OCI-M1 (cell line): ENCODE measurements around the gene DND1.
"Not testable (repeated sequence)": the region's sequence is repeated elsewhere in the genome, so short reads cannot be mapped to it uniquely, and the experiment has no call there.

Source experiments
- DNase-seq: peaks from one replicate; lab custom pipeline; 2025; lab: John Stamatoyannopoulos, UW

DND1 gene

DNA sequence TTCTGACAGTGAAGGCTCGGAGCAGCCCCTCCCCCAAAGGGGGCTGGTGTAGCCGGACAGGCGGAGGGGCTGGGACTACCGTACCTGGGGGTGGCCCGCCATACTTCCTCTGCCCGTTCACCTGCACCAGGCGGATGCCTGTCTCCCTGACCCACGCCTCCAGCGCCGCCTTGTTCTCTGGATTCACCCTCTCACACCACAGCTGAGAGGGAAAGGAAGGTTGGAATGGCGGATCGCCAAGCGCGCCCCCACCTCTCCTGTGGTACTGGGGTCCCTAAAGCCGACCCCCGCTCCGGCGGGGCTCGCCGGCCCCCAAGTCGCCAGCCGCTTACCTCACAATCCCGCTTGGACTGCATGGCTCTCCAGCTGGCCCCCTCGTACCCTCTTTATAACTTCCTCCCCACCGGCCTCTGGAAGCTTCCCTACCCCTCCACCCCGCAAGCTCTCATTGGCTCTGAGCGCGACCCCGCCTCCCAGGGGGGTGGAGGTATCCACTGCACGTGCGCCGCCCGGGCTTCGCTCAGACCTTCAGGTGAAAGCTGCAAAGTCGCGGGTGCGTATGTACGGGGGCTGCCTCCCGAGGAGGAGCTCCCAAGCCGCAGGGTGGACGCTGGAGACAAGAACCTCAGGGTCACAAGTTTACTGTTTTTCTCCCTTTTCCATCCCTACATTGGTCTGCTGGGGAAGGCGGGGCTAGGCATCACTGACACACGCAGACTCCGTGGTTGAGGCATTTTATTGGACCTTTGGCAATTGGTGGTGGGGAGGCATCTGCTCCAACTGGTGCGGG, at the start of gene DND1:
Gene DND1 (minus strand): TSS at position 390 of the 790 bp plus-strand sequence. CDS start 34 bp downstream, at position 356.
- no peak for DNase-seq

DNA sequence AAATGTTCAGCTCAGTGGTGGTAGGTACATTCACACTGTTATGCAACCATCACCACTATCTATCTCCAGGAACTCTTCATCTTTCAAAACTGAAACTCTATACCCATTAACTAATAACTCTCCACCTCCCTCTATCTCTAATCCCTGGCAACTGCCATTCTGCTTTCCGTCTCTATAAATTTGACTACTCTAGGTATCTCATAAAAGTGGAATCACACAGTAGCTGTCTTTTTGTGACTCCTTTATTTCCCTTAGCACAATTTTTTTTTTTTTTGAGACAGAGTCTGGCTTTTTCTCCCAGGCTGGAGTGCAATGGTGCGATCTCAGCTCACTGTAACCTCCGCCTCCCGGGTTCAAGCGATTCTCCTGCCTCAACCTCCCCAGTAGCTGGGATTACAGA, 48.0 kb upstream of the DND1 start:
- DNase-seq, result peak; percentile 31

DNA sequence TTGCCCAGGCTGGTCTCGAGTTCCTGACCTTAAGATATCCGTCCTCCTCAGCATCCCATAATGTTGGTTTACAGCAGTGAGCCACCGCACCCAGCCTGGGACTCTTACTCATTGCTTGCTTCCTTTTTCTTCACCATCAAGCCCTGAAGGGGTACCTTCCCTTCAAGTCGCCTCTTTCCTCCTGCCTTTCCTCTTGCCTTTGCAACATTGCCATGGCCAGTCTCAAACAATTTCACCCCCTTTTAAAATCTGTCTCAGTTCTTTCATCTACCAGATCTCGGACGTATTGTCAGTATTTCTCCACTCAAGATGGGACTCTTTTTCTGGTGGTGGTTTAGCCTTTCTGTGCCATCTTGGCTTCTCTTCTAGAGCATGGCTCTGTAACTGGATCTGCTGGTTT, 47.4 kb upstream of the DND1 start:
- peak; percentile 20 for DNase-seq

DNA sequence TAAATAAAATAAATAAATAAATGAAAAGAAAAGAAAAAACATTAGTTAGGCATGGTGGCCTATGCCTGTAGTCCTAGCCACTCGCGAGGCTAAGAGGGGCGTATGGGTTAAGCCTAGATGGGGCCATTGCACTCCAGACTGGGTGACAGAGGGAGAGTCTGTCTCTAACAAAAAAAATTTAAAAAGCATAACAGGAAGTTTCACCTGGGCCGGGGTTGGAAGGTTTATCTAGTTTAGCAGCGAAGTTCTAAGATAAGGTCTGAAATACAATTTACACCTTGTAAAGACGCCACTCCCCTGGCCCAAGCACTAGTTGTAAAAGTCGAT, 44.9 kb upstream of the DND1 start:
- DNase-seq, result no peak

DNA sequence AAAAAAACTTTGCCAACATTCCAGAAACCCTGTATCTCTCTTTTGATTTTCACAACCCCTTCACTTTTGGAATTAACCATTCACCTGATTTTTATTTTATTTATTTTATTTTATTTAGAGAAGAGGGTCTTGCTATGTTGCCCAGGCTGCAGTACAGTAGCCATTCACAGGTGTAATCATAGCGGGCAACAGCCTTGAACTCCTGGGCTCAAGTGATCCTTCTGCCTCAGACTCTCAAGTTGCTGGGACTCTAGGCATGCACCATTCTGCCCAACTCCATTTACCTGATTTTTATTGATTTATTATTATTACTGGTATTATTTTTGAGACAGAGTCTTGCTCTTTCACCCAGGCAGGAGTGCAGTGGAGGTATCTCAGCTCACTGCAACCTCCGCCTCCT, 42.9 kb upstream of the DND1 start:
- DNase-seq, result not testable (repeated sequence)

DNA sequence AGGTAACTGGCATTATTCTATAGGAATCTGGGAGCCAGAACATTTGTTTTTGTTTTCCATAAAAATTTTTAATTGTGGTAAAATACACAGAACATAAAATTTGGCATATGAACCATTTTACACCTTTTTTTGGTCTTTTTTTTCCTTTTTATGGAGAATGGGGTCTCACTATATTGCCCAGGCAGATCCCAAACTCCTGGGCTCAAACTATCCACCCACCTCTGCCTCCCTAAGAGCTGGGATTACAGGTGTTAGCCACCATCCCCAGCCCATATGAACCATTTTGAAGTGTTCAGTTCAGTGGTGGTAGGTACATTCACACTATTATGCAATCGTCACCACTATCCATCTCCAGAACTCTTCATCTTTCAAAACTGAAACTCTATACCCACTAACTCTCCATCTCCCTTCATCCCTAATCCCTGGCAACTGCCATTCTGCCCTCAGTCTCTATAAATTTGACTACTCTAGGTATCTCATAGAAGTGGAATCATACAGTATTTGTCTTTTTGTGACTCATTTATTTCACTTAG, 40.3 kb upstream of the DND1 start:
- DNase-seq, result no peak

DNA sequence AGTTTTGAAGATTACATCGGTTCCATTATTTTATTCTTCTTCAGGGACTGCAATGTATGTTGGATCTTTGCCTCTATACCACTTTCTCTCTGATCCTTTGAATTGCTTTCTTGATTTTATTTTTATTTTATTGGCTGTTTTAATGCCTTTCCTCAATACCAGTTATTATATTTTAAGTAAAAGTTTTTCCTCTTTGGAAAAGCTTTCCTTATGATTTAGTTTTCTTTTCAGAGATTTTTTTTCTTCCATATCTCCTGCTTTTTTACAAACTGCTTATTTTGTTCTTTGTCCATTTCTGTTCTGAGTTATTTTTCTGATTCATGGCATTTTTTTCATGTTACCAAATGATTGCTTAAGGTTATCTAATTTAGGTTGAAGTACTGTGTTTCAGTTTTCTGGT, 38.4 kb upstream of the DND1 start:
- DNase-seq, result no peak

DNA sequence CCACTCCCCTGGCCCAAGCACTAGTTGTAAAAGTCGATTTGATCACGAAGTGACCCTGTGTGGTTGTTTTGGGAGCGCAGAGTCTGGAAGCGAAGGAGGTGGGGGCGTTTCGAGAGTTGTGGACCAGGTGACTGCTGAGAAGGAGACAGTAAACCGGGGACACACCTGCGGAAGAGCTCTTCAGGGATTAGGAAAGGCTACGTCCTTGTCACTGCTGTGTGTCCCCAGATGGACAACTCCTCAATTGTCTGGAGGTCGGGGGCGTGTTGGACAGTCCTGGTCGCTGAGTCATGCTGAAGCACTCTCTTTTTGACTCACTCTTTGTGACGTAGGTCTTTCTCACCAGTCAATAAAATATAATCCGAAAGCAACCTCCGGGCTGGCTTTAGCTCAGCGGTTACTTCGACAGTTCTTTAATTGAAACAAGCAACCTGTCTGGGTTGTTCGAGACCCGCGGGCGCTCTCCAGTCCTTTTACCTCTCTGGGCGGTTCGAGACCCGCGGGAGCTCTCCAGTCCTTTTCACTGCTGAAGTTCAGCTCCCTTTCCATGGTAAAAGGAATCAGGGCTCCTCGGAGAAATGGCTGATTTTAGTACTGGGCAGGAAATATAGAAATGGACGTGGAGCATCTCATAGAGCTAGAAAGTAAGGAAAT, 37.6 kb upstream of the DND1 start:
- DNase-seq, result peak; percentile 99

DNA sequence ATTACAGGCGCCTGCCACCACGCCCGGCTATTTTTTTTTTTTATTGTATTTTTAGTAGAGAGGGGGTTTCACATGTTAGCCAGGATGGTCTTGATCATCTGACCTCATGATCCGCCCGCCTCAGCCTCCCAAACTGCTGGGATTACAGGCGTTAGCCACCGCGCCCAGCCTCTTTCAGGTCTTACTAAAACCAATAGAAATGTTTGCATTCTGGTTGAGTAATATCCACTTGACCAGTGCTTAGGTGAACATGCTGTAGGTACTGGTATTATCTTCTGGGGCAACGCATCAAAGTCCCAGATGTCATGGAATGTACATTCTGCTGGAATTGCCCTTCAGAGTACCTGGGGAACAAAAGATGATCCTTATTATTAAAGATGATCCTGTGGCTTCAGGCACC, 35.4 kb upstream of the DND1 start:
- DNase-seq, result not testable (repeated sequence)

DNA sequence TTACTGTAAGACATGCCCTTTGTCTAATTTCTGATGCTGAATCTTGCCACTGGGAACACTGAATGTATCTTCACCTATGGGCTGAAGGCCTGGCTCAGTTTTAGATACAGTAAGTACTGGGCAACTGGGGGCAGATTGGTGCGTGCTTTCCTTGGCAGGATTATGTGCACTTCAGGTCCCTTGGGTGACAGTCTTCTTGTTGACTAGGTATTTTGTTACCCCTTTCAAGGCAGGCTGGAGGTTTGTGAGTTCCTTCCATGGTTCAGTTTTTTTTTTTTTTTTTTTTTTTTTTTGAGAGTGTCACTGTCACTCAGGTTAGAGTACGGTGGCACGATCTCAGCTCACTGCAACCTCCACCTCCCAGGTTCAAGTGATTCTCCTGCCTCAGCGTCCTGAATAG, 34.4 kb upstream of the DND1 start:
- no peak for DNase-seq

DNA sequence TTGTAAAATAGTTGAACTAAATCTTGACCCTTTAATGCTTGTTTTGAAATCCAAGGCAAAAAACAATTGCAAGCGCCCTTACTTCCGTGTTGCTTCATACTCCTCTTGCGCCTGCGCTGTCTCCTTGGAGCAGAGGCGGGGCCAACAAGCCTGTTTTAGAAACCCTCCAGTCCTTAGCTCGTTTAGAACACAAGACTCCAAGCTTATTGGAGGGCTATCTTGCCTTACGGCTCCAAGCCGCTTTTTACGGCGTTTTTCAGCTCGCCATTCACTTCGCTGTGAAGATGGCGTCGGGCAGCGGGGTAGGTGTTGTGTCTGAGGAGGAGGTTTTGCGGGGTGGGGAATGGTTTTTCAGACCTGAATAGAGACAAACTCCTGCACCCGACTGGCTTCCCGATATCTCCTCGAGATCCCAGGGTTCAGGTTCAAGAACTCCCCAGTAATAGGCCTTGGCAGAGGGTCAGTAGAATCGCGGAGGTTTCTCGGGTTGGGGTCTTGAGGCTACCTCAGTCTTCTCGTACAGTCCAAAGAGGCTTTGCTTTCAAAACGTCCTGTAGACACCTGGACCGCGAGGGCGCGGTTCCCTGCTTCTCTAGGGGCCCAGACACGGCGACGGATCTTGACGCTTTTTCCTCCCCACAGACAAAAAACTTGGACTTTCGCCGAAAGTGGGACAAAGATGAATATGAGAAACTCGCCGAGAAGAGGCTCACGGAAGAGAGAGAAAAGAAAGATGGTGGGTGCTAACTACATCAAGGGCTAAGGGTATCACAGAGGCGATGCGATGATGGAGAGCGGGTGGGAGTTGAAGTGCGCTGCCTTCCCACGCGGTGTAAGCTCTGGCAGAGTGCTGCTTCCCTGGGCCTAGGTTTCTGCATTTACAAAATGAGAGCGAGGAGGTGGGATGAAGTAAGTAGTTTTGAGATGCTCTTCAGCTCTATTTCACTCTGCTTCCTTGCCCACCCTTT, 27.1 kb upstream of the DND1 start, which contains the start of gene ZMAT2:
Gene ZMAT2 (plus strand): TSS at position 271 of the 968 bp plus-strand sequence. CDS start 14 bp downstream, at position 285.
- peak; percentile 98 for DNase-seq

DNA sequence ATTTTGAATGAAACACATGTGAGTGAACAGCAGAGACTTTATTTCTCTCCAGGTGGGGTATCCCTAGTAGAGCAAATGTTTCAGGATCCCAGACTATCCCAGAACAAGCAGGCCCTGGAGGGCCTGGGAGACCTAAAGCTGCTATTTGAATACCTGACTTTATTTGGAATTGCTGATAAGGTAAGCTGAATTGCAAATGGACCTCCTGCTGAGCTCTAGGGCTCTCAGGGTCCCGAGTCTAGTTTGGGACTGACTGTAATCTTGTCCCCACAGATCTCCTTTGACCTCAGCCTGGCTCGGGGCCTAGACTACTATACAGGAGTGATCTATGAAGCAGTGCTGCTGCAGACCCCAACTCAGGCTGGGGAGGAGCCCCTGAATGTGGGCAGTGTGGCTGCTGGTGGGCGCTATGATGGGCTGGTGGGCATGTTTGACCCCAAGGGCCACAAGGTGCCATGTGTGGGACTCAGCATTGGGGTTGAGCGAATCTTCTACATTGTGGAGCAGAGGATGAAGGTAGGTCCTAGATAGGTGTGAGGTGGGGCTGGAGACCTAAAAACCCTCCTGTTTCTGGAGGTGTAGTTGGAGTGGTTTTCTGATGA, 23.6 kb upstream of the DND1 start:
- no peak for DNase-seq

DNA sequence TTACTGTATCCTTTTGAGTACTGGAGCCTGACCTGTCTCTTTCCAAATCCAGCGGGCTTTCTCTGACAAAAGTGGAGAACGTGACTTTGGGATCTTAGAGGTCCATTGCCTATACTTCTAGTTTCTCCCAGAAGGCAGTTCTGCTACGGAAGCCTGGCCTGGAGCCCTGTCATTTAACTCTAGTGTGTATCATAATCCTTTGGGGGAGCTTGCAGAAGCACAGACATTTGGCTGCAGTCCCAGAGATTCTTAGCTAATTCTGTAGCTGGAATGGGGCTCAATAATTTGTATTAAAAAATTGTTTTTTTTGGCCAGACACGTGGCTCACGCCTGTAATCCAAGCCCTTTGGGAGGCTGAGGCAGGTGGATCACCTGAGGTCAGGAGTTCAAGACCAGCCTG, 20.9 kb upstream of the DND1 start:
- no peak for DNase-seq

DNA sequence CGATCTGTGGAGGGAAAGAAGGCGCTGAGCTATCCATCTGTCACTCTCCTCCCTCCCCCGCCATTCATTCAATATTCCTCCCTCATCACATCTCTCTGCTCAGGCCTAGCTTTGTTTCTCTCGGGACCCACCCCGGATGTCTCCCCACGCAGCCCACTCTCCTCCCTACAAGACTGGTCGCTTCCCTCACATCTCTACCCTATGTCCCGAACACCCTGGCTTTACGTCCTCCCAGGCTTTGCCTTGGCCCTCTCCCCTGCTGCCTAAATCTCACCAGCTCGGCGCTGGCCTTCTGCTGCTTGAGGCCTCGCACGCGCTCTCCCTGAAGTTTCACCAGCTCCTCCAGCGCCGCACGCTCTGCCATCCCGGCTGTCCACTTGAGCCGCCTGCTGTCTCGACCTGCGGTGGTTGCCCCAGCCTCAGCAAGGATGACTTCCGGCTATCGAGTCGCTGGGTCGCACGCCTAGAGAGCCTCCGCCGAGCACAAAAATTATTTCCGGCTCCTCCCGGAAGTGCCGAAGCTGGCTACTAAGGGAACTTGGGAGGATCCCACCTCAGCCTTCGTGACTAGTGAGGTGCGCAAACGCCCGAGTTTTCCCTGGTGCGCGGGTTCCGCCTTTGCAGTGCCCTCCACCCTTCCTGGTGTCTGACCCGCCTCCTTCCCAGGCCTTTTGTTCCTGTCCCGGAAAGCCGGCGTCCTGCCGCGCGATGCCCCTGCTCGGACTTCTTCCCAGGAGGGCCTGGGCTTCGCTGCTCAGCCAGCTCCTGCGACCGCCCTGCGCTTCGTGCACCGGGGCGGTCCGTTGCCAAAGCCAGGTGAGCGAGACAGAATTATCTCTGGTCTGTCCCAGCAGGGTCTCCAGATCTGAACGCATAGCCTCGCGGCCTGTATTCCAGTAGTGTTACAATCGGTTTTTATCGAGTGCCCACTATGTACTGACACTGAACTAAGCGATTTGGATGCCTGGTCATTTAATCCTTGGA, 17.9 kb upstream of the DND1 start, which contains the start of the genes HARS1 and HARS2:
Gene HARS1 (minus strand): TSS at position 430 of the 984 bp plus-strand sequence. CDS start 66 bp downstream, at position 364.
Gene HARS2 (plus strand): TSS at position 515 of the 984 bp plus-strand sequence. CDS start 194 bp downstream, at position 709.
- peak; percentile 96 for DNase-seq

DNA sequence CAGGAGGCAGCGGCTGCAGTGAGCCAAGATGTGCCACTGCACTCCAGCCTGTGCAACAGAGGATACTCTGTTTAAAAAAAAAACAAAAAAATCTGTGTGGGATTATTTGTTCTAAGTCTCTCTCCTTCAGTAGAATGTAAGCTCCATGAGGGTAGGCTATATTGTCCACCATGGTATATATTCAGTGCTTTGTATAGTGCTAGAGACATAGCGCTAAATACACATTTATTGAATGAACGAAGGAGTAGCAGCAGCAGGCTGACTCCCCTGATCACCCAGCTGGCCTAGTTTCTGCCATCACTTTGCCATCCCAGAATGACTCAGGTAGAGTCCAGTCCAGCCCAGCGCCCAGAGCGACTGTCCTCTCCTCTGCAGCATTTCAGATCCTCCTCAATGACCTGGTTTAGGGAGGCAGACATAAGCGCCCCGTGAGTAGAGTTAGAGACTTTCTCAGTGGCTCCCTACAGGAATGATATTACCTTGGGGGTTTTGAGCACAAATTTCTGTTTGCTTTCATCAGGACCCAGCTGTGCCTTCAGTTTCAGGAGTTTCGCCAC, 17.1 kb upstream of the DND1 start:
- DNase-seq, result no peak

DNA sequence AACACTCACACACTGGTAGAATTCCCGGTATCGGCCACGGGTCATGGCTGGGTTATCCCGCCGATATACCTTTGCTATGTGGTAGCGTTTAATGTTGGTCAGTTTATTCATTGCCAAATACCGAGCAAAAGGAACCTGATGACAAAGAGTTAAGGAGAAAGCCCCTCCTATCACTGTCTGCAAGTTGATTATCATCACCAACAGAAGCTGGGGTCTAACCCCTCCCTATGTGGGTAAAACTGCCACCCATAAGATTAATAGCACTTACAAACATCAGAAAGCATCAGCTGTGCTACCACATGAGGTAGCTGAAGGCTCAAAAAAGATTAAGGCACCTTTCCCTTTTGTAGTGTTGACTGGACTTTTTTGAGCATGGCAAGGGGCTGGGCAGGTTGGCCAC, 5.6 kb upstream of the DND1 start:
- DNase-seq, result peak; percentile 89

DNA sequence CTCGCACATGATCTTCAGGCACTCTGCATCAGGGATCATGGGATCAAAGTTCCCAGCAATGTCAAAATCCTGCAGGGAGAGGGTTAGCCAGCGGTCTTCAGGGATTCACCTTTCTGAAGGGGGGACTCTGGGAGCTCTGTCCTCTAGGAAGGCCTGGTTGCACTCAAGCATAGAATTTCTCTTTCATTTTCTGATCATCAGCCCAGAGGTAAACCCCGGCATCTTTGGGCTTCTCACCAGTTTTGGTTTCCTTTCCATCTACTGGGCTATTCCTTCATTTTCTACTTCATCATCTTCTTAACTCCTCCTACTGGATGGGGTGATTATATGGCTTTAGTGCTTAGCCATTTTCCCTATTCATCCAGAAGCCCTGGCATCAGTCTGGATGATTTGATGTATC, 4.6 kb upstream of the DND1 start:
- DNase-seq, result no peak

DNA sequence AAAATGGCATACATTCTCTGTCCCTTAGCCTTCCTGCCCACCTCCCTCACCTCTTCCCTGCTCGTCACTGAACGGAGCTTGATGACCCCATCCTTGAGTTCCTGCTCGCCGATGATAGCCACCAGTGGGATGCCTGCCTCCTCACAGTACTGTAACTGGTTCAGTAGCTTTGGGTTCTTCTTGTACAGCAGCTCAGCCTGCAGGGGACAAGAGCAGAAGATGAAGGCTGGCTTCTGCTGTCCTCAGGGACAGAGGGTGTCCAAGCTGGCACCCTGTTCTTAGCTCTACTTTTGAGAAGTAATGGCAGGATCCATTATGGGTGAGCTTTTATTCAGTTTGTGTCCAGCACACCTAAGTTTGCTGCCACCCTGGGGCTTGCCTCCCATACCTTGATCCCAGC, 1.3 kb upstream of the DND1 start:
- DNase-seq, result no peak

DNA sequence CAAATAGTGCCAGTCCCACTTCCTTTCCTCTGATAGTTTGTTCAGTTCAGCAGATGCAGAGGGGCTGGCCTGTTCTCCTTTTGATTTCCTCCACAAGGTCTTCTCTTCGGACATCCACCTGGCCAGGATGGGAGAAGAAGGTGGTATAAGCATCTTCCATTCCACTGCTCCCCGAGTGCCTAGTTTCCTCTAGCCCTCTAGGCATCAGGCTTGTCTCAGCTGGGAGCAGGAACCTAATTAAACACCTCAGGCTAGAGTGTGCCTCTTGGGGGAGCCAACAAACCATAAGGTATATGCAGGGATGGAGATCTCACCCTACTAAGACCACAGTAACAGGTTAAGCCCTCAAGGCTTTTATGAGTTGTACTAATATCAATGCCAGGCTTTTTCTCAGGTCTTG, 835 bp upstream of the DND1 start:
- DNase-seq, result no peak
